NT2/D1 (cell line): ENCODE data around the gene SMIM43.

Experiments used
- SUZ12 ChIP-seq: IDR thresholded peaks from 2 replicates; pipeline ENCODE4 v1.6.1; 2011; ENCODE audit not compliant: insufficient read length, insufficient read depth; ENCODE audit errors: extremely low read depth
- YY1 ChIP-seq: IDR thresholded peaks from 2 replicates; pipeline ENCODE4 v1.6.1; 2011; ENCODE audit not compliant: insufficient read length, insufficient read depth
- ZNF274 ChIP-seq: IDR thresholded peaks from 2 replicates; pipeline ENCODE4 v1.6.1; 2011; ENCODE audit warnings: mild to moderate bottlenecking, low read depth, low read length

DNA sequence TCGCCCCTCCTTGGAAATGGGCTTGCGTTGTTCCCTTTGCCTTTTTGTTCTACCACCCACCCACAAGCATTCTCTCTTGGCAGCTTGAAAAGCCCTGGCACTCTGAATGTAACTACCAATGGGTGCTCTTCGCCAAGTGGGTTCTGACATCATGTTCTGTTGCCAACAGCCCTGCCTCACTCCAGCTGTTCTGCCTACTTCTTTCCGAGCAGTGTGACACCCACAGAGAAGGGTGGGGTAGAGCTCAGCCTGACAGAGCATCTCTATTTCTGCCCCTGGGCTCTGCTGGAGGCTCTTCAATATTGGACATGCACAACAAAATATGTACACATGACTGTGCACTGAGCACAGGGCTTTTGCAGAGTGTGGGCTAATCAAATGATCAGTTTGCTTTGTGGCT lies 20.5 kb upstream of the SMIM43 start:
- no peak for TF ChIP-seq YY1
- TF ChIP-seq SUZ12: no peak
- no peak for TF ChIP-seq ZNF274
